ENCODE data around the gene ISCU. TPM values are rescaled to one million over a fixed set of nuclear protein-coding genes. Genes with fewer than 3 reads are reported as not detected.

The ISCU gene
- total and polyA plus RNA-seq, 2 of the 8 experiments (the other 6 are each of a cell fraction or from before 2014, with no cell fraction given) = 72.1 to 78.1 TPM

DNA sequence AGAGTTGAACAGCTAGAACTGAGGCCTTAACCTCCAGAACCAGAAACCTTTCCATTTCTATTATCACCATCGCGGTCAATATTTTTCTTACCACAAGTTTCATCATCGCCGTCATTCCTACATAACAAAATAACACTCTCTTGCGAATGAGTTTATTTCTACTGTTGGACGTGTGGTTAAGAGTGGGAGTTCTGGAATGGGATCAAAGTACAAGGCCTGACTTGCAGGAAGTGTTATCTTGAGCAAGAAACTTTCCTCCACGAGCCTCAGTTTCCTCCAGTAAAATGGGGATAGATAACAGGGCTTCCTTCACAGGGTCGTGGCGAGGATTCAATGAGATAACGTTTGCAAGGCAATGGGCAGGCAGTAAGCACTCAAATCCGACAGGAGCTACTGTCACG is 2.1 kb upstream of the ISCU start (continued):
- TF ChIP-seq, protein P1, sequence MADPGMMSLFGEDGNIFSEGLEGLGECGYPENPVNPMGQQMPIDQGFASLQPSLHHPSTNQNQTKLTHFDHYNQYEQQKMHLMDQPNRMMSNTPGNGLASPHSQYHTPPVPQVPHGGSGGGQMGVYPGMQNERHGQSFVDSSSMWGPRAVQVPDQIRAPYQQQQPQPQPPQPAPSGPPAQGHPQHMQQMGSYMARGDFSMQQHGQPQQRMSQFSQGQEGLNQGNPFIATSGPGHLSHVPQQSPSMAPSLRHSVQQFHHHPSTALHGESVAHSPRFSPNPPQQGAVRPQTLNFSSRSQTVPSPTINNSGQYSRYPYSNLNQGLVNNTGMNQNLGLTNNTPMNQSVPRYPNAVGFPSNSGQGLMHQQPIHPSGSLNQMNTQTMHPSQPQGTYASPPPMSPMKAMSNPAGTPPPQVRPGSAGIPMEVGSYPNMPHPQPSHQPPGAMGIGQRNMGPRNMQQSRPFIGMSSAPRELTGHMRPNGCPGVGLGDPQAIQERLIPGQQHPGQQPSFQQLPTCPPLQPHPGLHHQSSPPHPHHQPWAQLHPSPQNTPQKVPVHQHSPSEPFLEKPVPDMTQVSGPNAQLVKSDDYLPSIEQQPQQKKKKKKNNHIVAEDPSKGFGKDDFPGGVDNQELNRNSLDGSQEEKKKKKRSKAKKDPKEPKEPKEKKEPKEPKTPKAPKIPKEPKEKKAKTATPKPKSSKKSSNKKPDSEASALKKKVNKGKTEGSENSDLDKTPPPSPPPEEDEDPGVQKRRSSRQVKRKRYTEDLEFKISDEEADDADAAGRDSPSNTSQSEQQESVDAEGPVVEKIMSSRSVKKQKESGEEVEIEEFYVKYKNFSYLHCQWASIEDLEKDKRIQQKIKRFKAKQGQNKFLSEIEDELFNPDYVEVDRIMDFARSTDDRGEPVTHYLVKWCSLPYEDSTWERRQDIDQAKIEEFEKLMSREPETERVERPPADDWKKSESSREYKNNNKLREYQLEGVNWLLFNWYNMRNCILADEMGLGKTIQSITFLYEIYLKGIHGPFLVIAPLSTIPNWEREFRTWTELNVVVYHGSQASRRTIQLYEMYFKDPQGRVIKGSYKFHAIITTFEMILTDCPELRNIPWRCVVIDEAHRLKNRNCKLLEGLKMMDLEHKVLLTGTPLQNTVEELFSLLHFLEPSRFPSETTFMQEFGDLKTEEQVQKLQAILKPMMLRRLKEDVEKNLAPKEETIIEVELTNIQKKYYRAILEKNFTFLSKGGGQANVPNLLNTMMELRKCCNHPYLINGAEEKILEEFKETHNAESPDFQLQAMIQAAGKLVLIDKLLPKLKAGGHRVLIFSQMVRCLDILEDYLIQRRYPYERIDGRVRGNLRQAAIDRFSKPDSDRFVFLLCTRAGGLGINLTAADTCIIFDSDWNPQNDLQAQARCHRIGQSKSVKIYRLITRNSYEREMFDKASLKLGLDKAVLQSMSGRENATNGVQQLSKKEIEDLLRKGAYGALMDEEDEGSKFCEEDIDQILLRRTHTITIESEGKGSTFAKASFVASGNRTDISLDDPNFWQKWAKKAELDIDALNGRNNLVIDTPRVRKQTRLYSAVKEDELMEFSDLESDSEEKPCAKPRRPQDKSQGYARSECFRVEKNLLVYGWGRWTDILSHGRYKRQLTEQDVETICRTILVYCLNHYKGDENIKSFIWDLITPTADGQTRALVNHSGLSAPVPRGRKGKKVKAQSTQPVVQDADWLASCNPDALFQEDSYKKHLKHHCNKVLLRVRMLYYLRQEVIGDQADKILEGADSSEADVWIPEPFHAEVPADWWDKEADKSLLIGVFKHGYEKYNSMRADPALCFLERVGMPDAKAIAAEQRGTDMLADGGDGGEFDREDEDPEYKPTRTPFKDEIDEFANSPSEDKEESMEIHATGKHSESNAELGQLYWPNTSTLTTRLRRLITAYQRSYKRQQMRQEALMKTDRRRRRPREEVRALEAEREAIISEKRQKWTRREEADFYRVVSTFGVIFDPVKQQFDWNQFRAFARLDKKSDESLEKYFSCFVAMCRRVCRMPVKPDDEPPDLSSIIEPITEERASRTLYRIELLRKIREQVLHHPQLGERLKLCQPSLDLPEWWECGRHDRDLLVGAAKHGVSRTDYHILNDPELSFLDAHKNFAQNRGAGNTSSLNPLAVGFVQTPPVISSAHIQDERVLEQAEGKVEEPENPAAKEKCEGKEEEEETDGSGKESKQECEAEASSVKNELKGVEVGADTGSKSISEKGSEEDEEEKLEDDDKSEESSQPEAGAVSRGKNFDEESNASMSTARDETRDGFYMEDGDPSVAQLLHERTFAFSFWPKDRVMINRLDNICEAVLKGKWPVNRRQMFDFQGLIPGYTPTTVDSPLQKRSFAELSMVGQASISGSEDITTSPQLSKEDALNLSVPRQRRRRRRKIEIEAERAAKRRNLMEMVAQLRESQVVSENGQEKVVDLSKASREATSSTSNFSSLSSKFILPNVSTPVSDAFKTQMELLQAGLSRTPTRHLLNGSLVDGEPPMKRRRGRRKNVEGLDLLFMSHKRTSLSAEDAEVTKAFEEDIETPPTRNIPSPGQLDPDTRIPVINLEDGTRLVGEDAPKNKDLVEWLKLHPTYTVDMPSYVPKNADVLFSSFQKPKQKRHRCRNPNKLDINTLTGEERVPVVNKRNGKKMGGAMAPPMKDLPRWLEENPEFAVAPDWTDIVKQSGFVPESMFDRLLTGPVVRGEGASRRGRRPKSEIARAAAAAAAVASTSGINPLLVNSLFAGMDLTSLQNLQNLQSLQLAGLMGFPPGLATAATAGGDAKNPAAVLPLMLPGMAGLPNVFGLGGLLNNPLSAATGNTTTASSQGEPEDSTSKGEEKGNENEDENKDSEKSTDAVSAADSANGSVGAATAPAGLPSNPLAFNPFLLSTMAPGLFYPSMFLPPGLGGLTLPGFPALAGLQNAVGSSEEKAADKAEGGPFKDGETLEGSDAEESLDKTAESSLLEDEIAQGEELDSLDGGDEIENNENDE (IDR thresholded peaks at IDR 0.05; ENCODE audit: insufficient replicate concordance, low read length) = no peak
- no peak for TF ChIP-seq SP4 (IDR thresholded peaks at IDR 0.05; ENCODE audit: low read length)
- TF ChIP-seq, protein P2, sequence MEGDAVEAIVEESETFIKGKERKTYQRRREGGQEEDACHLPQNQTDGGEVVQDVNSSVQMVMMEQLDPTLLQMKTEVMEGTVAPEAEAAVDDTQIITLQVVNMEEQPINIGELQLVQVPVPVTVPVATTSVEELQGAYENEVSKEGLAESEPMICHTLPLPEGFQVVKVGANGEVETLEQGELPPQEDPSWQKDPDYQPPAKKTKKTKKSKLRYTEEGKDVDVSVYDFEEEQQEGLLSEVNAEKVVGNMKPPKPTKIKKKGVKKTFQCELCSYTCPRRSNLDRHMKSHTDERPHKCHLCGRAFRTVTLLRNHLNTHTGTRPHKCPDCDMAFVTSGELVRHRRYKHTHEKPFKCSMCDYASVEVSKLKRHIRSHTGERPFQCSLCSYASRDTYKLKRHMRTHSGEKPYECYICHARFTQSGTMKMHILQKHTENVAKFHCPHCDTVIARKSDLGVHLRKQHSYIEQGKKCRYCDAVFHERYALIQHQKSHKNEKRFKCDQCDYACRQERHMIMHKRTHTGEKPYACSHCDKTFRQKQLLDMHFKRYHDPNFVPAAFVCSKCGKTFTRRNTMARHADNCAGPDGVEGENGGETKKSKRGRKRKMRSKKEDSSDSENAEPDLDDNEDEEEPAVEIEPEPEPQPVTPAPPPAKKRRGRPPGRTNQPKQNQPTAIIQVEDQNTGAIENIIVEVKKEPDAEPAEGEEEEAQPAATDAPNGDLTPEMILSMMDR (IDR thresholded peaks at IDR 0.05; ENCODE audit: control extremely low read depth in 1 of 3, insufficient read depth in 1 of 3, low read depth in 1 of 3, low read length in 3 of 3) = no peak
- TF ChIP-seq SIX5 (IDR thresholded peaks at IDR 0.05; ENCODE audit: low read depth, low read length) = no peak
- no peak for TF ChIP-seq RFX5 (IDR thresholded peaks at IDR 0.05; ENCODE audit: borderline replicate concordance, low read depth, low read length)
- TF ChIP-seq EZH2 (IDR thresholded peaks at IDR 0.05; ENCODE audit: low read depth, low read length, severe bottlenecking) = no peak

Measured in H1 (cell line).